ENCODE results near the gene ERC2. TPM values are rescaled to one million over a fixed set of nuclear protein-coding genes. Genes with fewer than 3 reads are reported as not detected.

ERC2 gene
- polyA plus RNA-seq, 3 donors = not detected

GRCh38 chr3:56361731-56362130 is 106.5 kb downstream of the ERC2 start:
- Histone ChIP-seq H3K9me3 (replicated peaks in 1 of 2; ENCODE audit: control insufficient read depth in 1 of 2, insufficient read depth in 1 of 2, low read length in 2 of 2) (no peaks in the 10 kb centered on the region), H3K9ac (ENCODE audit: insufficient read depth, low read length, poor library complexity, severe bottlenecking) (no peak overlapping the region), H3K4me2 (replicated peaks; ENCODE audit: extremely low read depth, low read length, poor library complexity, severe bottlenecking) (no peak overlapping the region), H3K79me2 (ENCODE audit: insufficient read depth, low read length) (no peaks in the 10 kb centered on the region), H3K27ac (ENCODE audit: low read depth in 1 of 2, low read length in 2 of 2) (no peak overlapping the region), H2AFZ (ENCODE audit: insufficient read depth, low read depth, low read length, poor library complexity, severe bottlenecking) (no peak overlapping the region), H3K27me3 (ENCODE audit: control insufficient read depth in 2 of 2, insufficient read depth in 2 of 2, low read length in 2 of 2) (no peaks in the 10 kb centered on the region), H3K4me3 (replicated peaks in 1 of 3; ENCODE audit: low read depth in 2 of 3, low read length in 3 of 3) (no peak overlapping the region), H3K4me1 (ENCODE audit: control insufficient read depth in 1 of 2, insufficient read depth in 2 of 2, low read length in 2 of 2) (no peaks in the 10 kb centered on the region), H3K36me3 (replicated peaks in 1 of 2; ENCODE audit: control insufficient read depth in 1 of 2, insufficient read depth in 2 of 2, low read length in 2 of 2) (no peaks in the 10 kb centered on the region), H4K20me1 (ENCODE audit: insufficient read depth, low read length) (no peaks in the 10 kb centered on the region)
- Mint-ChIP-seq H3K27ac (no peak overlapping the region), H3K4me3 (no peak overlapping the region), H3K36me3 (no peaks in the 10 kb centered on the region), H3K4me1 (no peaks in the 10 kb centered on the region), H3K9me3 (peaks cover 0 to 4% (median 0%) of the 10 kb centered on the region in 7 donors), H3K27me3 (ENCODE audit: low read depth in 3 of 3) (peaks cover under 1 to 2% (median 1%) of the 10 kb centered on the region in 3 donors)
- intact Hi-C loops (cut with micrococcal nuclease) = no loop called here
- no peak for TF ChIP-seq CTCF (IDR thresholded peaks at IDR 0.05)
- DNase-seq = no peak
- 93% methylated on average over 2 of the region's 2 CpGs for WGBS (ENCODE audit: insufficient coverage)

GRCh38 chr3:56357266-56357665 is 111.0 kb downstream of the ERC2 start:
- TF ChIP-seq CTCF (IDR thresholded peaks at IDR 0.05) = no peak
- intact Hi-C loops (cut with micrococcal nuclease) = no loop called here

More at GRCh38 chr3:56357266-56357665, 111.0 kb downstream of the ERC2 start:
- WGBS (ENCODE audit: insufficient coverage) = 92% methylated on average over 3 of the region's 3 CpGs
- Histone ChIP-seq H3K4me3 (replicated peaks in 1 of 3; ENCODE audit: low read depth in 2 of 3, low read length in 3 of 3) (no peak overlapping the region), H4K20me1 (ENCODE audit: insufficient read depth, low read length) (no peaks in the 10 kb centered on the region), H2AFZ (ENCODE audit: insufficient read depth, low read depth, low read length, poor library complexity, severe bottlenecking) (no peak overlapping the region), H3K4me2 (replicated peaks; ENCODE audit: extremely low read depth, low read length, poor library complexity, severe bottlenecking) (no peak overlapping the region), H3K27ac (ENCODE audit: low read depth in 1 of 2, low read length in 2 of 2) (no peak overlapping the region), H3K4me1 (ENCODE audit: control insufficient read depth in 1 of 2, insufficient read depth in 2 of 2, low read length in 2 of 2) (no peaks in the 10 kb centered on the region), H3K9me3 (replicated peaks in 1 of 2; ENCODE audit: control insufficient read depth in 1 of 2, insufficient read depth in 1 of 2, low read length in 2 of 2) (no peaks in the 10 kb centered on the region), H3K79me2 (ENCODE audit: insufficient read depth, low read length) (no peaks in the 10 kb centered on the region), H3K36me3 (replicated peaks in 1 of 2; ENCODE audit: control insufficient read depth in 1 of 2, insufficient read depth in 2 of 2, low read length in 2 of 2) (no peaks in the 10 kb centered on the region), H3K9ac (ENCODE audit: insufficient read depth, low read length, poor library complexity, severe bottlenecking) (no peak overlapping the region), H3K27me3 (ENCODE audit: control insufficient read depth in 2 of 2, insufficient read depth in 2 of 2, low read length in 2 of 2) (no peaks in the 10 kb centered on the region)
- Mint-ChIP-seq H3K27ac (no peak overlapping the region), H3K9me3 (peaks cover 0 to 7% (median 4%) of the 10 kb centered on the region in 7 donors), H3K27me3 (ENCODE audit: low read depth in 3 of 3) (peaks cover 0 to 4% (median 2%) of the 10 kb centered on the region in 3 donors), H3K4me1 (peaks cover 5% of the 10 kb centered on the region), H3K36me3 (no peaks in the 10 kb centered on the region), H3K4me3 (no peak overlapping the region)
- DNase-seq = no peak

Data from CD14-positive monocyte (primary cell).